GM23338 (cell line): ENCODE measurements around the gene SPINK2.

Source experiments
- CREB1 ChIP-seq: fragments of 250-450 bp; sonication (Bioruptor Pico); IDR thresholded peaks from 2 replicates; pipeline ENCODE4 v1.5.0; 2020; ENCODE audit warnings: low read depth, mild to moderate bottlenecking, moderate library complexity
- CTCF ChIP-seq, 2 experiments: fragments of 200-600 bp in 1 of 2; sonication (generic) in 1 of 2; conservative IDR thresholded peaks; 2 replicates each; pipeline versions ENCODE4 v1.5.1 to v1.6.1; 2016 to 2017; ENCODE audit warnings: antibody characterized with exemption in 2 of 2, low read depth in 2 of 2, mild to moderate bottlenecking in 2 of 2, moderate library complexity in 1 of 2
- EZH2 ChIP-seq: fragments of 200-600 bp; sonication (generic); IDR thresholded peaks from one replicate; pipeline ENCODE4 v1.8.0; 2017; ENCODE audit warnings: antibody characterized with exemption, mild to moderate bottlenecking, low read depth; ENCODE audit not compliant: unreplicated experiment
- POLR2AphosphoS5 ChIP-seq: IDR thresholded peaks from 2 replicates; pipeline ENCODE4 v1.6.1; 2016; ENCODE audit warnings: antibody characterized with exemption, low read depth
- REST ChIP-seq: IDR thresholded peaks from one replicate; pipeline ENCODE4 v1.6.1; 2018; ENCODE audit warnings: antibody characterized with exemption; ENCODE audit not compliant: unreplicated experiment
- ZNF114 ChIP-seq: fragments of 250-450 bp; sonication (Bioruptor Pico); IDR thresholded peaks from 2 replicates; pipeline ENCODE4 v1.5.0; 2020; ENCODE audit warnings: mild to moderate bottlenecking, moderate library complexity

DNA sequence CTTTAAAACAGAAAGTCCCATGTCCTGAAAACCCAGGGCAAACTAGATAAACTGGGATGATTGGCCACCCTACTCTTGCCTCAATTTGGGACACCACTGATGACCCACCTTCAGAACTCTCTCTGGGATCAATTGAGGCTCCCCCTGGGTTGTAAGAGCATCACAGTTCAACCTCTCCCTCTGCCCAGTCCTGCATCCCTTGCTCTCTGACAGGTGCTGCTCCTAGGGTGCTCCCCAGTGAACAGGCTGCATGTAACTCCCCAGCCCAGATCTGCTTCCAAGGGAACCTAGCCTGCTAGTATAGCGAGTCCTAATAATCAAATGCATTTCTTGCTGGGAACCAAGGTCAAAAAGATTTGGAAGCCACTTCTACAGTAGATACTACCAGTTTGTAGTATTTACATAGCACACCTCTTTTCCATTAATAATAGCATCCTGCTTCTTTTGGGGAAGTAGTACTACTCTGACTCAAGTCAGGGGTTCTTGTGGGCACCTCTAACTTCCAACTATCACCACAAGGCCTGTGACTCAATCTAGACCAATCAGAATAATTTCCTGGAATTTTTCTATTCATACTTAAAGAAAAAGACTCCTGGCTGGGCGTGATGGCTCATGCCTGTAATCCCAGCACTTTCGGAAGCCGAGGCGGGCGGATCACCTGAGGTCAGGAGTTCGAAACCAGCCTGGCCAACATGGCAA, 42.1 kb upstream of the SPINK2 start:
- TF ChIP-seq CTCF (conservative IDR thresholded peaks at IDR 0.05; ENCODE audit: low read depth in 2 of 2) (no peak), EZH2 (no peak), POLR2AphosphoS5 (no peak), CREB1 (CRISPR knock-in tag) (no peak), ZNF114 (CRISPR knock-in tag) (no peak), REST (no peak)
